Measurements from ENCODE around the gene CDKL1.

DNA sequence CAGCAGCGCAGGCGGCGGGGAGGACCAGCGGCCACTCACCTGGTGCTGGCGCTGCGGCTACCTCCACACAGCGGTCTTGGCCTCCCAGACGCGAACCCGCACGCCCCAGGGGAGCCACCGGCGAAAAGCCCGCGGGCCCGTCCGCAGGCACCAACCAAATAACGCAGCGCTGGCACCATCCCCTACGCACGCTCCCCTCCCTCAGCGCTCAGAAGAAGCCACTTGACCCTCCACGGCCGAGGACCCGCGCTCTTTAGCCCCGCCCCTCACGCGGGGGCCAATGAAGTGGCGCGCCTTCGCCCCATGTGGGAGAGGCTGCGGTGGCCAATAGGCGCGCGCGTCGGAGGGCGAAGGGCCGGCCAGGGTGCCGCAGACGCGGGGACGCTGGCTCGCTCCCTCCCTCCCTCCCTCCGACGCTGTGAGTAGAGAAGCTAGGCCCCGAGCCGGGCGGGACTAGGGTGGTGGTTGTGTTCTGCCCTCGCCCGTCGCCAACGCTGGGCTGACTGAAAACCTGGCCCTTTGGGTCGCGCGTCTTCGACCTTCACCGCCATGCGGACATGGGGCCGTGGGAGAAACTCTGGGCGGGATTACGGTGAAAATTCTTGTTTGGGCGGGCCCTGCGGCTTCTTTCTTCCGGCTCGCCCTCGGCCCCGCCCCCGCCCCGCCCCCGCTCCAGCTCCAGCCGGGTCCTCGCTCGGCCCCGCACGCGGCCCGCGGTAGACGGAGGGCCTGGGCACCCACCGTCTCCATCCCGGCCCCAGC is 84.5 kb downstream of the CDKL1 start, which contains the start of the genes DMAC2L and L2HGDH:
- no peak for TF ChIP-seq ZFP3 (CRISPR knock-in tag; IDR thresholded peaks at IDR 0.05)
- no peak for TF ChIP-seq ZNF8 (CRISPR knock-in tag; IDR thresholded peaks at IDR 0.05)
- TF ChIP-seq TCF4 (CRISPR knock-in tag; IDR thresholded peaks at IDR 0.05; ENCODE audit: borderline replicate concordance) = no peak
- TF ChIP-seq, protein P1, sequence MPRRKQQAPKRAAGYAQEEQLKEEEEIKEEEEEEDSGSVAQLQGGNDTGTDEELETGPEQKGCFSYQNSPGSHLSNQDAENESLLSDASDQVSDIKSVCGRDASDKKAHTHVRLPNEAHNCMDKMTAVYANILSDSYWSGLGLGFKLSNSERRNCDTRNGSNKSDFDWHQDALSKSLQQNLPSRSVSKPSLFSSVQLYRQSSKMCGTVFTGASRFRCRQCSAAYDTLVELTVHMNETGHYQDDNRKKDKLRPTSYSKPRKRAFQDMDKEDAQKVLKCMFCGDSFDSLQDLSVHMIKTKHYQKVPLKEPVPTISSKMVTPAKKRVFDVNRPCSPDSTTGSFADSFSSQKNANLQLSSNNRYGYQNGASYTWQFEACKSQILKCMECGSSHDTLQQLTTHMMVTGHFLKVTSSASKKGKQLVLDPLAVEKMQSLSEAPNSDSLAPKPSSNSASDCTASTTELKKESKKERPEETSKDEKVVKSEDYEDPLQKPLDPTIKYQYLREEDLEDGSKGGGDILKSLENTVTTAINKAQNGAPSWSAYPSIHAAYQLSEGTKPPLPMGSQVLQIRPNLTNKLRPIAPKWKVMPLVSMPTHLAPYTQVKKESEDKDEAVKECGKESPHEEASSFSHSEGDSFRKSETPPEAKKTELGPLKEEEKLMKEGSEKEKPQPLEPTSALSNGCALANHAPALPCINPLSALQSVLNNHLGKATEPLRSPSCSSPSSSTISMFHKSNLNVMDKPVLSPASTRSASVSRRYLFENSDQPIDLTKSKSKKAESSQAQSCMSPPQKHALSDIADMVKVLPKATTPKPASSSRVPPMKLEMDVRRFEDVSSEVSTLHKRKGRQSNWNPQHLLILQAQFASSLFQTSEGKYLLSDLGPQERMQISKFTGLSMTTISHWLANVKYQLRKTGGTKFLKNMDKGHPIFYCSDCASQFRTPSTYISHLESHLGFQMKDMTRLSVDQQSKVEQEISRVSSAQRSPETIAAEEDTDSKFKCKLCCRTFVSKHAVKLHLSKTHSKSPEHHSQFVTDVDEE (CRISPR knock-in tag; IDR thresholded peaks at IDR 0.05) = no peak
- TF ChIP-seq ARNTL (CRISPR knock-in tag; IDR thresholded peaks at IDR 0.05; ENCODE audit: borderline replicate concordance, low read depth) = no peak
- TF ChIP-seq TOX (CRISPR knock-in tag; IDR thresholded peaks at IDR 0.05; ENCODE audit: borderline replicate concordance) = no peak
- no peak for TF ChIP-seq ZNF565 (CRISPR knock-in tag; conservative IDR thresholded peaks at IDR 0.05; ENCODE audit: low read depth)
- no peak for TF ChIP-seq BACH2 (CRISPR knock-in tag; IDR thresholded peaks at IDR 0.05; ENCODE audit: borderline replicate concordance)
- no peak for TF ChIP-seq SNAI2 (CRISPR knock-in tag; IDR thresholded peaks at IDR 0.05)
- TF ChIP-seq, protein P2, sequence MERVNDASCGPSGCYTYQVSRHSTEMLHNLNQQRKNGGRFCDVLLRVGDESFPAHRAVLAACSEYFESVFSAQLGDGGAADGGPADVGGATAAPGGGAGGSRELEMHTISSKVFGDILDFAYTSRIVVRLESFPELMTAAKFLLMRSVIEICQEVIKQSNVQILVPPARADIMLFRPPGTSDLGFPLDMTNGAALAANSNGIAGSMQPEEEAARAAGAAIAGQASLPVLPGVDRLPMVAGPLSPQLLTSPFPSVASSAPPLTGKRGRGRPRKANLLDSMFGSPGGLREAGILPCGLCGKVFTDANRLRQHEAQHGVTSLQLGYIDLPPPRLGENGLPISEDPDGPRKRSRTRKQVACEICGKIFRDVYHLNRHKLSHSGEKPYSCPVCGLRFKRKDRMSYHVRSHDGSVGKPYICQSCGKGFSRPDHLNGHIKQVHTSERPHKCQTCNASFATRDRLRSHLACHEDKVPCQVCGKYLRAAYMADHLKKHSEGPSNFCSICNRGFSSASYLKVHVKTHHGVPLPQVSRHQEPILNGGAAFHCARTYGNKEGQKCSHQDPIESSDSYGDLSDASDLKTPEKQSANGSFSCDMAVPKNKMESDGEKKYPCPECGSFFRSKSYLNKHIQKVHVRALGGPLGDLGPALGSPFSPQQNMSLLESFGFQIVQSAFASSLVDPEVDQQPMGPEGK (CRISPR knock-in tag; IDR thresholded peaks at IDR 0.05; ENCODE audit: borderline replicate concordance) = no peak
- no peak for TF ChIP-seq ZFP30 (CRISPR knock-in tag; IDR thresholded peaks at IDR 0.05)
- TF ChIP-seq RARB (CRISPR knock-in tag; IDR thresholded peaks at IDR 0.05) = no peak

All from SK-N-SH treated with all-trans-retinoic acid at 6 μM for 48 hours (cell line).